H9 (cell line): Measurements from ENCODE around the gene TPRN. TPM values are rescaled to one million over a fixed set of nuclear protein-coding genes. Genes with fewer than 3 reads are reported as not detected.

Experiments used
- DNase-seq: peaks from one replicate; pipeline ENCODE4 v3.0.0-alpha.2; 2017
- H2AFZ ChIP-seq: one replicate; pipeline ENCODE4 v1.6.1; 2013; ENCODE audit warnings: mild to moderate bottlenecking, low read length, control low read depth, moderate library complexity
- H2AK5ac ChIP-seq: 2 replicates; pipeline ENCODE4 v1.6.1; 2013; ENCODE audit warnings: low read length, control low read depth, mixed read lengths; ENCODE audit not compliant: insufficient read length
- H2BK120ac ChIP-seq: one replicate; pipeline ENCODE4 v1.6.1; 2013; ENCODE audit warnings: low read depth, mild to moderate bottlenecking, low read length, control low read depth, inconsistent platforms; ENCODE audit not compliant: poor library complexity, severe bottlenecking
- H2BK12ac ChIP-seq: 2 replicates; pipeline ENCODE4 v1.6.1; 2013; ENCODE audit warnings: low read length, control low read depth, mixed read lengths, low read depth; ENCODE audit not compliant: insufficient read length
- H2BK15ac ChIP-seq: 2 replicates; pipeline ENCODE4 v1.6.1; 2013; ENCODE audit warnings: low read depth, low read length, control low read depth
- H2BK20ac ChIP-seq: one replicate; pipeline ENCODE4 v1.6.1; 2013; ENCODE audit warnings: low read depth, mild to moderate bottlenecking, low read length, control low read depth, inconsistent platforms; ENCODE audit not compliant: poor library complexity, severe bottlenecking
- H2BK5ac ChIP-seq: 2 replicates; pipeline ENCODE4 v1.6.1; 2013; ENCODE audit warnings: low read length, control low read depth, mixed read lengths; ENCODE audit not compliant: insufficient read length
- H3K14ac ChIP-seq: 2 replicates; pipeline ENCODE4 v1.6.1; 2013; ENCODE audit warnings: low read length, control low read depth; ENCODE audit not compliant: insufficient read depth
- H3K18ac ChIP-seq: 2 replicates; pipeline ENCODE4 v1.6.1; 2013; ENCODE audit warnings: low read depth, mild to moderate bottlenecking, mixed read lengths, low read length, control low read depth; ENCODE audit not compliant: insufficient read length
- H3K23ac ChIP-seq: 2 replicates; pipeline ENCODE4 v1.6.1; 2013; ENCODE audit warnings: low read length, control low read depth, mixed read lengths, low read depth; ENCODE audit not compliant: insufficient read length
- H3K23me2 ChIP-seq: 2 replicates; pipeline ENCODE4 v1.6.1; 2013; ENCODE audit warnings: low read depth, mild to moderate bottlenecking, mixed read lengths, low read length, control low read depth; ENCODE audit not compliant: insufficient read length, poor library complexity, severe bottlenecking
- H3K27ac ChIP-seq: 2 replicates; pipeline ENCODE4 v1.5.1; 2013; ENCODE audit warnings: low read length, control low read depth, mixed read lengths, low read depth; ENCODE audit not compliant: insufficient read length
- H3K27me3 ChIP-seq: 2 replicates; pipeline ENCODE4 v1.6.1; 2013; ENCODE audit warnings: low read length, control low read depth, inconsistent platforms; ENCODE audit not compliant: insufficient read depth
- H3K4ac ChIP-seq: 2 replicates; pipeline ENCODE4 v1.6.1; 2013; ENCODE audit warnings: low read depth, mild to moderate bottlenecking, control low read depth, inconsistent platforms, low read length, moderate library complexity
- H3K4me1 ChIP-seq: 2 replicates; pipeline ENCODE4 v1.6.1; 2013; ENCODE audit warnings: low read length, control low read depth, inconsistent platforms; ENCODE audit not compliant: insufficient read depth
- H3K4me2 ChIP-seq: 2 replicates; pipeline ENCODE4 v1.6.1; 2013; ENCODE audit warnings: low read length, control low read depth, mixed read lengths; ENCODE audit not compliant: insufficient read length, insufficient read depth
- H3K56ac ChIP-seq: 2 replicates; pipeline ENCODE4 v1.6.1; 2013; ENCODE audit warnings: low read depth, mild to moderate bottlenecking, mixed read lengths, low read length, control low read depth; ENCODE audit not compliant: insufficient read length
- H3K79me1 ChIP-seq: 2 replicates; pipeline ENCODE4 v1.6.1; 2013; ENCODE audit warnings: low read depth, mild to moderate bottlenecking, moderate library complexity, low read length, control low read depth, inconsistent platforms; ENCODE audit not compliant: insufficient read depth, poor library complexity, severe bottlenecking
- H3K79me2 ChIP-seq: 2 replicates; pipeline ENCODE4 v1.6.1; 2013; ENCODE audit warnings: low read length, control low read depth, inconsistent platforms; ENCODE audit not compliant: insufficient read depth
- H3K9ac ChIP-seq: 2 replicates; pipeline ENCODE4 v1.6.1; 2013; ENCODE audit warnings: low read length, control low read depth, mixed read lengths; ENCODE audit not compliant: insufficient read length; ENCODE audit errors: extremely low read depth
- H3K9me3 ChIP-seq: one replicate; pipeline ENCODE4 v1.6.1; 2013; ENCODE audit warnings: low read depth, low read length, inconsistent platforms; ENCODE audit not compliant: control insufficient read depth
- H3T11ph ChIP-seq: one replicate; pipeline ENCODE4 v1.6.1; 2013; ENCODE audit warnings: mild to moderate bottlenecking, low read length, control low read depth, inconsistent platforms
- H4K20me1 ChIP-seq: one replicate; pipeline ENCODE4 v1.6.1; 2013; ENCODE audit not compliant: control insufficient read depth, insufficient read length, insufficient read depth
- H4K5ac ChIP-seq: 2 replicates; pipeline ENCODE4 v1.6.1; 2013; ENCODE audit warnings: low read depth, mild to moderate bottlenecking, mixed read lengths, low read length, control low read depth; ENCODE audit not compliant: insufficient read length
- H4K8ac ChIP-seq: replicated peaks from 2 replicates; pipeline ENCODE4 v1.6.1; 2013; ENCODE audit warnings: low read length, control low read depth, mixed read lengths, low read depth; ENCODE audit not compliant: insufficient read length
- H4K91ac ChIP-seq: 2 replicates; pipeline ENCODE4 v1.6.1; 2013; ENCODE audit warnings: low read depth, mild to moderate bottlenecking, moderate library complexity, mixed read lengths, low read length, control low read depth; ENCODE audit not compliant: insufficient read length
- H3K27ac Mint-ChIP-seq, 3 experiments: 2 replicates in 2 of 3; 3 replicates in 1 of 3; pipeline ENCODE4 v1.8.0; 2020 to 2021; ENCODE audit warnings: mixed read lengths in 3 of 3, mild to moderate bottlenecking in 1 of 3, moderate library complexity in 1 of 3
- H3K27me3 Mint-ChIP-seq: 2 replicates; pipeline ENCODE4 v1.8.0; 2021; ENCODE audit warnings: low read depth, mild to moderate bottlenecking, moderate library complexity, mixed read lengths
- H3K36me3 Mint-ChIP-seq, 3 experiments: 2 replicates in 2 of 3; 3 replicates in 1 of 3; pipeline ENCODE4 v1.8.0; 2020 to 2021; ENCODE audit warnings: low read depth in 3 of 3, mixed read lengths in 3 of 3; ENCODE audit not compliant: insufficient read depth in 1 of 3
- H3K4me1 Mint-ChIP-seq, 2 experiments: 2 replicates each; pipeline ENCODE4 v1.8.0; 2020; ENCODE audit warnings: mixed read lengths in 2 of 2
- H3K4me3 Mint-ChIP-seq, 2 experiments: 2 replicates in 1 of 2; 3 replicates in 1 of 2; pipeline ENCODE4 v1.8.0; 2020 to 2021; ENCODE audit warnings: mild to moderate bottlenecking in 2 of 2, mixed read lengths in 2 of 2, moderate library complexity in 1 of 2
- H3K9me3 Mint-ChIP-seq, 2 experiments: 2 replicates in 1 of 2; 3 replicates in 1 of 2; pipeline ENCODE4 v1.8.0; 2020; ENCODE audit warnings: mild to moderate bottlenecking in 2 of 2, mixed read lengths in 2 of 2, moderate library complexity in 1 of 2
- WGBS: extraction: QIAGEN DNeasy Blood & Tissue Kit; methylation state at CpG from one replicate; pipeline ENCODE4 v1.1.7; 2013; ENCODE audit warnings: missing lambda C conversion rate, low lambda C conversion rate, mixed read lengths; ENCODE audit not compliant: insufficient read length; ENCODE audit errors: extremely low coverage; 5-methylcytosine and 5-hydroxymethylcytosine counted together
- microRNA-seq: library from miRNA; unstranded; fragments of <30 nt; microRNA quantifications from one replicate; pipeline ENCODE4, GENCODE V29; 2020; ENCODE audit warnings: borderline microRNAs expressed
- total RNA-seq: library from RNA; stranded (reverse); gene quantifications from 2 replicates; pipeline ENCODE4 v1.2.1, GENCODE V29; 2021
- TF ChIP-seq, protein P1 (sequence below): fragments of 200-600 bp; sonication (generic); conservative IDR thresholded peaks from 3 replicates; pipeline ENCODE4 v1.8.0; 2021; ENCODE audit warnings: antibody characterized with exemption, mild to moderate bottlenecking

TPRN gene
- total RNA-seq, 1 experiment from 2014 or later, result 30.7 TPM

DNA sequence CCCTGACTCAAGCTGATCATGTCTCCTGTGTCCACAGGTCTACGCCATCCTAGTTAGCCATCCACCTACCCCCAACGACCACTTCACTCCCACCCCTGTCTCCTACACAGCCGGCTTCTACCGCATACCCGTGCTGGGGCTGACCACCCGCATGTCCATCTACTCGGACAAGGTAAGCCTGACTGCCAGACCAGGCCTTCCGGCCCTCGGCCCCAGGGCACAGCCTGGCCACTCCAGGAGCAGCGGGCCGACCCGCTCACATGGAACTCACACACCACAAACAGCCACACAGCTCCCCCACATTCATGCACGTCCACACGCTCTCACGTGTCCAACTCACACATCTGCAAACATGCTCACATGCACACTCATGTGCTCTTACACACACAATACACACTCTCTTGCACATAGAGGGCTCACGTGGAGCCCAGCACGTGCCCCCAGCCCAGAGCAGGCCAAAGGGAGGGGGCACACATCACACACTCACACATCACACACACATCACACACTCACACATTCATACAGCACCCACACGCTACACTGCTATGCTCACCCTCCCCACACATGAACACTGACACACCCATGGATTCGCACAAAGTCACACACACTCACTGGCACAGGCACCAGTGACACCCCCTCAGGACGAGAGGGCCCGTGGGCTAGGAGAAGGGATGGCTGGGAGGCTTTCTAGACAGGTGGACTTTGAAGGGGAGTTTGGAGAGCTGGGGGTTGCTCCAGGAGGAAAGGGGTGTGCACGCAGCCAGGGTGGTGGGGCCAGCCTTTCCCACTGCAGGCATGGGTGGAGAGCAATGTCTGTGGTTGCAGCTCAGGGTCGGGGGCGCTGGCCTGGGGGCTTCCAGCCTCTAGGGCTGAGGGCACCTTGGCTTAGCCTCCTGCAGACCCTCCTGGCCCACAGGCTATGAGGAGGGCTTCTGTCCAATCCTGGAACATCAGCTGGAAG, 58.3 kb downstream of the TPRN start:
- no peak overlapping the region for H4K91ac ChIP-seq
- H3K18ac ChIP-seq, result no peak overlapping the region
- H3K56ac ChIP-seq, result no peak overlapping the region
- H4K8ac ChIP-seq, result no peak overlapping the region
- no peak overlapping the region for H4K5ac ChIP-seq
- H2AK5ac ChIP-seq, result no peak overlapping the region
- WGBS, result no CpG with 5 or more reads among the region's 24 CpGs
- no peak overlapping the region for H2AFZ ChIP-seq
- H2BK12ac ChIP-seq, result no peak overlapping the region
- no peaks in the 10 kb centered on the region for H3K9me3 ChIP-seq
- H3K23ac ChIP-seq, result no peak overlapping the region
- no peak overlapping the region for H3K14ac ChIP-seq
- H2BK5ac ChIP-seq, result no peak overlapping the region
- Mint-ChIP-seq H3K9me3 (no peaks in the 10 kb centered on the region; a peak in 1 of 5 replicates), H3K4me1 (peaks cover 0 to 15% of the 10 kb centered on the region in 2 experiments; a peak in 2 of 4 replicates), H3K27ac (no peak overlapping the region; a peak in 1 of 7 replicates), H3K36me3 (no peaks in the 10 kb centered on the region), H3K27me3 (peaks cover 85% of the 10 kb centered on the region), H3K4me3 (no peak overlapping the region)
- no peaks in the 10 kb centered on the region for H3K23me2 ChIP-seq
- H3K4me2 ChIP-seq, result no peak overlapping the region
- peaks cover 24% of the 10 kb centered on the region; the same call in 1 of the 2 replicates for H3K27me3 ChIP-seq
- H3K79me2 ChIP-seq, result no peaks in the 10 kb centered on the region
- DNase-seq, result no peak
- no peak overlapping the region for H3K9ac ChIP-seq
- no peak overlapping the region for H2BK20ac ChIP-seq
- H3K4me1 ChIP-seq, result no peaks in the 10 kb centered on the region
- peaks cover 2% of the 10 kb centered on the region for H4K20me1 ChIP-seq
- H3T11ph ChIP-seq, result no peak overlapping the region
- H2BK120ac ChIP-seq, result no peak overlapping the region
- H3K79me1 ChIP-seq, result no peaks in the 10 kb centered on the region
- H3K27ac ChIP-seq, result no peak overlapping the region
- TF ChIP-seq, protein P1, sequence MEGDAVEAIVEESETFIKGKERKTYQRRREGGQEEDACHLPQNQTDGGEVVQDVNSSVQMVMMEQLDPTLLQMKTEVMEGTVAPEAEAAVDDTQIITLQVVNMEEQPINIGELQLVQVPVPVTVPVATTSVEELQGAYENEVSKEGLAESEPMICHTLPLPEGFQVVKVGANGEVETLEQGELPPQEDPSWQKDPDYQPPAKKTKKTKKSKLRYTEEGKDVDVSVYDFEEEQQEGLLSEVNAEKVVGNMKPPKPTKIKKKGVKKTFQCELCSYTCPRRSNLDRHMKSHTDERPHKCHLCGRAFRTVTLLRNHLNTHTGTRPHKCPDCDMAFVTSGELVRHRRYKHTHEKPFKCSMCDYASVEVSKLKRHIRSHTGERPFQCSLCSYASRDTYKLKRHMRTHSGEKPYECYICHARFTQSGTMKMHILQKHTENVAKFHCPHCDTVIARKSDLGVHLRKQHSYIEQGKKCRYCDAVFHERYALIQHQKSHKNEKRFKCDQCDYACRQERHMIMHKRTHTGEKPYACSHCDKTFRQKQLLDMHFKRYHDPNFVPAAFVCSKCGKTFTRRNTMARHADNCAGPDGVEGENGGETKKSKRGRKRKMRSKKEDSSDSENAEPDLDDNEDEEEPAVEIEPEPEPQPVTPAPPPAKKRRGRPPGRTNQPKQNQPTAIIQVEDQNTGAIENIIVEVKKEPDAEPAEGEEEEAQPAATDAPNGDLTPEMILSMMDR, result no peak
- H2BK15ac ChIP-seq, result no peak overlapping the region
- H3K4ac ChIP-seq, result no peak overlapping the region

Small RNA genes within 50 kb of the gene (microRNA-seq; reads per million reads assigned to microRNA genes)
- not detected for gene MIR3621

Other genes with a start within 250 kb of the TPRN start
- gene LCN12, start 248.5 kb downstream of the TPRN start, total RNA-seq, result 2.1 and 4.5 TPM in 2 replicates
- gene PTGDS, start 223.2 kb downstream of the TPRN start, total RNA-seq, result 3.6 and 4.8 TPM in 2 replicates
- gene LCNL1, start 217.7 kb downstream of the TPRN start, total RNA-seq, result 0.18 and 0.20 TPM in 2 replicates
- 46.8 and 51.2 TPM in 2 replicates for gene PAXX, start 208.3 kb downstream of the TPRN start, total RNA-seq
- gene CLIC3, start 204.2 kb downstream of the TPRN start, total RNA-seq, result 0.29 and 0.31 TPM in 2 replicates
- gene ABCA2, start 172.5 kb downstream of the TPRN start, total RNA-seq, result 15.2 and 22.4 TPM in 2 replicates
- gene FUT7, start 168.7 kb downstream of the TPRN start, total RNA-seq, result not detected in 2 replicates
- 51.8 and 57.6 TPM in 2 replicates for gene NPDC1, start 154.6 kb downstream of the TPRN start, total RNA-seq
- gene ENTPD2, start 146.7 kb downstream of the TPRN start, total RNA-seq, result 4.0 and 5.1 TPM in 2 replicates
- 29.8 and 30.0 TPM in 2 replicates for gene SAPCD2, start 130.2 kb downstream of the TPRN start, total RNA-seq
- gene UAP1L1, start 123.2 kb downstream of the TPRN start, total RNA-seq, result 5.6 and 6.6 TPM in 2 replicates
- gene MAN1B1, start 113.8 kb downstream of the TPRN start, total RNA-seq, result 32.7 and 34.9 TPM in 2 replicates
- 27.3 and 29.4 TPM in 2 replicates for gene DPP7, start 86.0 kb downstream of the TPRN start, total RNA-seq
- gene GRIN1, start 61.6 kb downstream of the TPRN start, total RNA-seq, result 2.0 and 2.9 TPM in 2 replicates
- gene LRRC26, start 30.7 kb downstream of the TPRN start, total RNA-seq, result 0.55 and 0.96 TPM in 2 replicates
- gene TMEM210, start 28.7 kb downstream of the TPRN start, total RNA-seq, result not detected in 2 replicates
- 54.8 and 54.9 TPM in 2 replicates for gene ANAPC2, start 12.2 kb downstream of the TPRN start, total RNA-seq
- 69.2 and 69.4 TPM in 2 replicates for gene SSNA1, start 12.1 kb downstream of the TPRN start, total RNA-seq
- 34.1 and 35.5 TPM in 2 replicates for gene TMEM203, start 4.9 kb upstream of the TPRN start, total RNA-seq
- gene NDOR1, start 5.0 kb upstream of the TPRN start, total RNA-seq, result 44.1 and 45.3 TPM in 2 replicates
- gene RNF208, start 21.5 kb upstream of the TPRN start, total RNA-seq, result 7.7 and 8.1 TPM in 2 replicates
- gene CYSRT1, start 24.4 kb upstream of the TPRN start, total RNA-seq, result 1.0 and 1.9 TPM in 2 replicates
- gene RNF224, start 26.8 kb upstream of the TPRN start, total RNA-seq, result 0.15 and 0.20 TPM in 2 replicates
- gene SLC34A3, start 30.2 kb upstream of the TPRN start, total RNA-seq, result not detected in 2 replicates
- 378 and 386 TPM in 2 replicates for gene TUBB4B, start 40.5 kb upstream of the TPRN start, total RNA-seq
- gene STPG3, start 50.5 kb upstream of the TPRN start, total RNA-seq, result not detected in 2 replicates
- 71.4 and 71.7 TPM in 2 replicates for gene NELFB, start 54.6 kb upstream of the TPRN start, total RNA-seq
- gene TOR4A, start 77.0 kb upstream of the TPRN start, total RNA-seq, result 5.9 and 6.2 TPM in 2 replicates
- gene NRARP, start 101.5 kb upstream of the TPRN start, total RNA-seq, result 22.8 and 23.8 TPM in 2 replicates
- 13.5 and 15.3 TPM in 2 replicates for gene EXD3, start 222.4 kb upstream of the TPRN start, total RNA-seq
- 1.8 and 2.0 TPM in 2 replicates for gene NOXA1, start 222.7 kb upstream of the TPRN start, total RNA-seq
- 0.77 and 0.90 TPM in 2 replicates for gene ENTPD8, start 240.6 kb upstream of the TPRN start, total RNA-seq